B cell (primary cell): Measurements from ENCODE around the gene CCDC8. TPM values are rescaled to one million over a fixed set of nuclear protein-coding genes. Genes with fewer than 3 reads are reported as not detected.

Experiments used
- ATAC-seq: fragments of 200-7000 bp; cut with Tn5 transposase; one replicate; pipeline ENCODE4 v1.10.0; 2021; ENCODE audit warnings: low read depth, mild to moderate bottlenecking, moderate number of reproducible peaks, moderate library complexity
- CTCF ChIA-PET: fragments of 350-600 bp; sonication (Branson Sonifier 250); formaldehyde crosslinking; loops from one replicate; lab custom pipeline; 2021; ENCODE audit warnings: antibody characterized with exemption, inconsistent platforms; lab: Charles Lee
- POLR2A ChIA-PET: fragments of 350-600 bp; sonication (Branson Sonifier 250); formaldehyde crosslinking; loops from one replicate; lab custom pipeline; 2021; ENCODE audit warnings: antibody characterized with exemption; lab: Charles Lee
- DNase-seq: peaks from one replicate; pipeline ENCODE4 v3.0.0; 2013
- H2AFZ ChIP-seq: 2 replicates; pipeline ENCODE4 v1.6.1; 2012; ENCODE audit warnings: mild to moderate bottlenecking, low read depth, low read length; ENCODE audit not compliant: insufficient read depth, poor library complexity, severe bottlenecking
- H3K27ac ChIP-seq, 2 donors: 1 replicate in 1 of 2; 2 replicates in 1 of 2; pipeline ENCODE4 v1.5.1; 2012 to 2013; ENCODE audit warnings: low read length in 2 of 2, mild to moderate bottlenecking in 2 of 2, moderate library complexity in 1 of 2
- H3K27me3 ChIP-seq, 4 experiments: fragments of 200-600 bp in 1 of 4; sonication (generic) in 1 of 4; replicated peaks in 1 of 4; 1 replicate in 2 of 4; 2 replicates in 2 of 4; pipeline versions ENCODE4 v1.6.1 to v1.7.0; 2013 to 2016; ENCODE audit warnings: low read length in 3 of 4, mild to moderate bottlenecking in 2 of 4, mixed read lengths in 1 of 4, moderate library complexity in 1 of 4; ENCODE audit not compliant: insufficient read depth in 4 of 4, control insufficient read depth in 3 of 4; ENCODE audit errors: control extremely low read depth in 1 of 4
- H3K36me3 ChIP-seq, 2 experiments: replicated peaks in 1 of 2; 1 replicate in 1 of 2; 2 replicates in 1 of 2; pipeline versions ENCODE4 v1.6.1 to v1.7.1; 2013; ENCODE audit warnings: low read length in 1 of 2; ENCODE audit not compliant: insufficient read depth in 2 of 2, control insufficient read depth in 1 of 2; ENCODE audit errors: control extremely low read depth in 1 of 2, extremely low read depth in 1 of 2
- H3K4me1 ChIP-seq, 2 donors: fragments of 200-600 bp in 1 of 2; sonication (generic) in 1 of 2; 1 replicate in 1 of 2; 2 replicates in 1 of 2; pipeline versions ENCODE4 v1.5.1 to v1.6.1; 2013 to 2017; ENCODE audit warnings: low read length in 2 of 2; ENCODE audit not compliant: control insufficient read depth in 2 of 2, insufficient read depth in 2 of 2
- H3K4me2 ChIP-seq: replicated peaks from 2 replicates; pipeline ENCODE3; 2012; ENCODE audit warnings: mild to moderate bottlenecking, low read depth, low read length; ENCODE audit not compliant: poor library complexity, severe bottlenecking
- H3K4me3 ChIP-seq, 5 experiments: fragments of 200-600 bp in 1 of 5; sonication (generic) in 1 of 5; 1 replicate in 3 of 5; 2 replicates in 2 of 5; pipeline versions ENCODE4 v1.5.1 to v1.7.0; 2011 to 2016; ENCODE audit warnings: low read length in 4 of 5, mild to moderate bottlenecking in 4 of 5, low read depth in 2 of 5, control low read depth in 1 of 5, moderate library complexity in 1 of 5; ENCODE audit not compliant: insufficient read depth in 1 of 5; ENCODE audit errors: control extremely low read depth in 1 of 5, extremely low read depth in 1 of 5
- H3K79me2 ChIP-seq: fragments of 200-600 bp; sonication (generic); one replicate; pipeline ENCODE4 v1.6.0; 2016; ENCODE audit warnings: low read length; ENCODE audit not compliant: control insufficient read depth, insufficient read depth
- H3K9ac ChIP-seq: fragments of 200-600 bp; sonication (generic); 2 replicates; pipeline ENCODE4 v1.6.1; 2017; ENCODE audit warnings: mild to moderate bottlenecking, low read length, moderate library complexity
- H3K9me3 ChIP-seq, 3 donors: one replicate each; pipeline versions ENCODE4 v1.6.1 to v1.7.1; 2013; ENCODE audit warnings: low read length in 2 of 3; ENCODE audit not compliant: control insufficient read depth in 2 of 3, insufficient read depth in 1 of 3; ENCODE audit errors: control extremely low read depth in 1 of 3
- H4K20me1 ChIP-seq: 2 replicates; pipeline ENCODE4 v1.6.0; 2012; ENCODE audit warnings: mild to moderate bottlenecking, low read length; ENCODE audit not compliant: insufficient read depth, control insufficient read depth, poor library complexity, severe bottlenecking
- H3K27ac Mint-ChIP-seq: one replicate; pipeline ENCODE4 v1.8.0; 2021; ENCODE audit warnings: mixed read lengths
- H3K27me3 Mint-ChIP-seq: one replicate; pipeline ENCODE4 v1.8.0; 2021; ENCODE audit warnings: mixed read lengths
- H3K4me1 Mint-ChIP-seq: one replicate; pipeline ENCODE4 v1.8.0; 2021; ENCODE audit warnings: mixed read lengths
- H3K4me3 Mint-ChIP-seq: one replicate; pipeline ENCODE4 v1.8.0; 2021; ENCODE audit warnings: mixed read lengths
- H3K9me3 Mint-ChIP-seq: one replicate; pipeline ENCODE4 v1.8.0; 2022; ENCODE audit warnings: mixed read lengths; ENCODE audit not compliant: insufficient read depth
- CTCF ChIP-seq: fragments of 200-600 bp; IDR thresholded peaks from one replicate; pipeline ENCODE4 v1.8.0; 2022; ENCODE audit warnings: antibody characterized with exemption, mild to moderate bottlenecking
- EZH2 ChIP-seq: IDR thresholded peaks from 2 replicates; pipeline ENCODE4 v1.6.1; 2012; ENCODE audit warnings: borderline replicate concordance, low read depth, mild to moderate bottlenecking, moderate library complexity, low read length; ENCODE audit not compliant: insufficient read depth, poor library complexity, severe bottlenecking
- WGBS: methylation state at CpG from one replicate; pipeline ENCODE4 v1.1.5; 2013; ENCODE audit warnings: missing lambda C conversion rate; ENCODE audit not compliant: insufficient coverage; 5-methylcytosine and 5-hydroxymethylcytosine counted together
- intact Hi-C: fragments of 100-400 bp; cut with micrococcal nuclease; formaldehyde crosslinking; loops from one replicate; pipeline ENCODE4 v1.10.0; 2022
- polyA plus RNA-seq: library from polyadenylated mRNA; depleted of rRNA; stranded (reverse); fragments of >200 nt; gene quantifications from 2 replicates; pipeline ENCODE4 v1.2.3, GENCODE V29; 2012
- total RNA-seq, 2 donors: library from RNA; stranded (reverse); fragments of 120-200 nt in 1 of 2; gene quantifications; 1 replicate in 1 of 2; 2 replicates in 1 of 2; pipeline versions ENCODE4 v1.2.3 to v1.2.4, GENCODE V29; 2013 to 2022

CCDC8 gene
- total and polyA plus RNA-seq, 2 donors (not counting 1 experiment from before 2014, with no cell fraction given), result not detected

GRCh38 chr19:46427518-46428045 is 14.2 kb upstream of the CCDC8 start:
- Histone ChIP-seq H3K4me2 (no peak overlapping the region), H3K27me3 (peaks cover 0 to 48% (median 26%) of the 10 kb centered on the region in 4 experiments), H2AFZ (no peak overlapping the region), H3K9me3 (peaks cover 0 to 5% (median 0%) of the 10 kb centered on the region in 3 donors), H3K79me2 (no peaks in the 10 kb centered on the region), H3K4me1 (peaks cover 19 to 21% of the 10 kb centered on the region in 2 donors), H3K27ac (no peak overlapping the region), H3K4me3 (no peak overlapping the region), H4K20me1 (no peaks in the 10 kb centered on the region), H3K9ac (no peak overlapping the region), H3K36me3 (no peaks in the 10 kb centered on the region)
- TF ChIP-seq EZH2 (no peak), CTCF (no peak)
- H3K9me3 Mint-ChIP-seq, result no peaks in the 10 kb centered on the region
- intact Hi-C loops, result no loop called here
- ChIA-PET CTCF (no interaction called here), POLR2A (no interaction called here)
- H3K27me3 Mint-ChIP-seq, result peaks cover 64% of the 10 kb centered on the region
- H3K4me1 Mint-ChIP-seq, result peaks cover 21% of the 10 kb centered on the region
- peak overlapping the region; percentile 55 for H3K4me3 Mint-ChIP-seq
- WGBS, result 84% methylated on average over 17 of the region's 17 CpGs
- no peak overlapping the region for H3K27ac Mint-ChIP-seq
- ATAC-seq, result no peak
- no peak for DNase-seq

GRCh38 chr19:46426506-46427162 is 13.3 kb upstream of the CCDC8 start:
- H4K20me1 ChIP-seq, result no peaks in the 10 kb centered on the region
- intact Hi-C loops, result no loop called here
- H3K4me2 ChIP-seq, result peak overlapping the region; percentile 49
- Mint-ChIP-seq H3K27me3 (peaks cover 64% of the 10 kb centered on the region), H3K4me3 (peak overlapping the region; percentile 58), H3K9me3 (no peaks in the 10 kb centered on the region), H3K27ac (no peak overlapping the region), H3K4me1 (peaks cover 21% of the 10 kb centered on the region)
- peak overlapping the region; percentile 14 for H2AFZ ChIP-seq
- H3K27me3 ChIP-seq, result peaks cover 0 to 43% (median 26%) of the 10 kb centered on the region in 4 experiments
- H3K4me3 ChIP-seq, result peak overlapping the region in 1 of 5 experiments; percentile 12
- peaks cover 19 to 21% of the 10 kb centered on the region in 2 donors for H3K4me1 ChIP-seq
- H3K9ac ChIP-seq, result no peak overlapping the region
- H3K36me3 ChIP-seq, result no peaks in the 10 kb centered on the region
- no peaks in the 10 kb centered on the region for H3K79me2 ChIP-seq
- peak; percentile 50 for DNase-seq
- ChIA-PET CTCF (no interaction called here), POLR2A (no interaction called here)
- no peak for ATAC-seq
- 3% methylated on average over 29 of the region's 32 CpGs for WGBS
- TF ChIP-seq CTCF (no peak), EZH2 (no peak)
- H3K27ac ChIP-seq, result no peak overlapping the region
- H3K9me3 ChIP-seq, result peaks cover 0 to 5% (median 0%) of the 10 kb centered on the region in 3 donors
